G401 (cell line): ENCODE measurements around the gene IGF2R. TPM values are rescaled to one million over a fixed set of nuclear protein-coding genes. Genes with fewer than 3 reads are reported as not detected.
"Not testable (repeated sequence)": the region's sequence is repeated elsewhere in the genome, so short reads cannot be mapped to it uniquely, and the experiment has no call there.

Experiments
- DNase-seq: peaks from one replicate; pipeline ENCODE4 v3.0.0-alpha.2; 2015; ENCODE audit warnings: low spot score
- in situ Hi-C: cut with HindIII; loops from 2 replicates; pipeline ENCODE4 v1.10.0; 2016; ENCODE audit warnings: low sequenced_read_pairs, mixed read lengths
- total RNA-seq: library from RNA; depleted of rRNA; stranded (reverse); fragments of >200 nt; shearing (Covaris generic); gene quantifications from 2 replicates; pipeline ENCODE4 v1.2.3, GENCODE V29; 2014; rRNA removed

Gene IGF2R, protein sequence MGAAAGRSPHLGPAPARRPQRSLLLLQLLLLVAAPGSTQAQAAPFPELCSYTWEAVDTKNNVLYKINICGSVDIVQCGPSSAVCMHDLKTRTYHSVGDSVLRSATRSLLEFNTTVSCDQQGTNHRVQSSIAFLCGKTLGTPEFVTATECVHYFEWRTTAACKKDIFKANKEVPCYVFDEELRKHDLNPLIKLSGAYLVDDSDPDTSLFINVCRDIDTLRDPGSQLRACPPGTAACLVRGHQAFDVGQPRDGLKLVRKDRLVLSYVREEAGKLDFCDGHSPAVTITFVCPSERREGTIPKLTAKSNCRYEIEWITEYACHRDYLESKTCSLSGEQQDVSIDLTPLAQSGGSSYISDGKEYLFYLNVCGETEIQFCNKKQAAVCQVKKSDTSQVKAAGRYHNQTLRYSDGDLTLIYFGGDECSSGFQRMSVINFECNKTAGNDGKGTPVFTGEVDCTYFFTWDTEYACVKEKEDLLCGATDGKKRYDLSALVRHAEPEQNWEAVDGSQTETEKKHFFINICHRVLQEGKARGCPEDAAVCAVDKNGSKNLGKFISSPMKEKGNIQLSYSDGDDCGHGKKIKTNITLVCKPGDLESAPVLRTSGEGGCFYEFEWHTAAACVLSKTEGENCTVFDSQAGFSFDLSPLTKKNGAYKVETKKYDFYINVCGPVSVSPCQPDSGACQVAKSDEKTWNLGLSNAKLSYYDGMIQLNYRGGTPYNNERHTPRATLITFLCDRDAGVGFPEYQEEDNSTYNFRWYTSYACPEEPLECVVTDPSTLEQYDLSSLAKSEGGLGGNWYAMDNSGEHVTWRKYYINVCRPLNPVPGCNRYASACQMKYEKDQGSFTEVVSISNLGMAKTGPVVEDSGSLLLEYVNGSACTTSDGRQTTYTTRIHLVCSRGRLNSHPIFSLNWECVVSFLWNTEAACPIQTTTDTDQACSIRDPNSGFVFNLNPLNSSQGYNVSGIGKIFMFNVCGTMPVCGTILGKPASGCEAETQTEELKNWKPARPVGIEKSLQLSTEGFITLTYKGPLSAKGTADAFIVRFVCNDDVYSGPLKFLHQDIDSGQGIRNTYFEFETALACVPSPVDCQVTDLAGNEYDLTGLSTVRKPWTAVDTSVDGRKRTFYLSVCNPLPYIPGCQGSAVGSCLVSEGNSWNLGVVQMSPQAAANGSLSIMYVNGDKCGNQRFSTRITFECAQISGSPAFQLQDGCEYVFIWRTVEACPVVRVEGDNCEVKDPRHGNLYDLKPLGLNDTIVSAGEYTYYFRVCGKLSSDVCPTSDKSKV (N-terminal part only)
- 35.9 and 49.2 TPM in 2 replicates for total RNA-seq

DNA sequence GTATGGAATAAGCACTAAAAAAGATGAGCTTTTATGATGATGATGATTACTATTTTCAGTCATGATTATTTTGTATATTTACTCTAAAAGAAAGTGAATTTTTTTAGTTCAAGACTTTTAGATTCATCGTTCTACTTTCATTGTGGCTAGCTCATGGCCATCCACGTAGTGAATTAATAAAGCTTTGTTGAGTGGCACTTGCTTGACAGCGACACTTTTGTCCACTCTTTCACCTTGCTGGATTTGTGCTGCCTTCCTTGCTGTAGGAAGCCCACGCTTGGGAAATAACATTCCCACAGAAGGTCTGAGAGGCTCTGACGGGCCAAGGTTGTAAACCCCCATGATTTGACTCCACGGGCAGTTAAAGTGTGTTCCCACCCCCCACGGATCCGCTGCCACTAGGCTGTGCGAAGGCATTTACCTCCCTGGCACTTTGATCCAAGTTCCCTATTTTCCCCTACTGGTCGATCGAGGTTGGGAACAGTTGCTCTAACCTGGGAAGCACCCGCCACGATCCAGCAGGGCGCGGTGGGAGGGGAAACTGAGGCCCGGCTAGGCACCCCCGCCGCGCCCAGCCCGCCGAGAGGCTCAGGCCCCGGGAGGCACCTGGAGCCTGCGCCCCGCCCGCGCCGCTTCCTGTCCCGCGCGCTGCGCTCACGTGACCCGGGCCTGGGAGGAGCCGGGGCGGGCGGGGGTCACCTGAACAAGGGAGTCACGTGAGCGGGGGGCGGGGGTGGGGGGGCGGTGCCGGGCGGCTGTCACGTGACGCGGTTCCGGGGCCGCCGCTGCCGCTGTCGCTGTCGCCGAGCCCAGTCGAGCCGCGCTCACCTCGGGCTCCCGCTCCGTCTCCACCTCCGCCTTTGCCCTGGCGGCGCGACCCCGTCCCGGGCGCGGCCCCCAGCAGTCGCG, at the start of gene IGF2R:
TSS of gene IGF2R (plus strand) at position 788 of the 909 bp plus-strand sequence. CDS start 165 bp downstream, outside the sequence.
- DNase-seq, result peak; percentile 89
- in situ Hi-C loops, result no loop called here

DNA sequence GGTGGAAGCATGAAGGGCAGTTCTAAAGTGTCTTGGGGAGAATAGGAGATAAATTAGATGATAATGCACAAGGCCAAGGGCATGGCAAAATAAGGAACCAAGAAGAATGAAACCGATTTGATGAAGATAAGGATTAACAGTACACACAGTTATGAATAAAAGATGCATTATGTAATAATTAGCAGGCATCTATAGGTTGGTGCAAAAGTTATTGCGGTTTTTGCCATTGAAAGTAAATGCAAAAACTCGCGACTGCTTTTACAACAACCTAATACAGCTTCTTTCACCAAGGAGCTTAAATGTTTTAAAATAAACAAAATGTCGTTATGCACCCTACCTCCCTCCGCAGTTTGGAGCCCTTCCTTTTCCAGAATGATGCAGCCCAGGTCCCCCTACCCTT, 49.1 kb upstream of the IGF2R start:
- DNase-seq, result no peak
- in situ Hi-C loops, result no loop called here

DNA sequence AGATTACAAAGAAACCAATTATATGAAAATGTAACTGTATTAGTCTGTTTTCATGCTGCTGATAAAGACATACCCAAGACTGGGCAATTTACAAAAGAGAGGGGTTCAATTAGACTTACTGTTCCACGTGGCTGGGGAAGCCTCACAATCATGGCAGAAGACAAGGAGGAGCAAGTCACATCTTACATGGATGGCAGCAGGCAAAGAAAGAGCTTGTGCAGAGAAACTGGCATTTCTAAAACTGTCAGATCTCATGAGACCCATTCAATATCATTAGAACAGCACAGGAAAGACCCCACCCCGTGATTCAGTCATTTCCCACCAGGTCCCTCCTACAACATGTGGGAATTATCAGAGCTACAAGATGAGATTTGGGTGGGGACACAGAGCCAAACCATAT, 44.7 kb upstream of the IGF2R start:
- in situ Hi-C loops, DNase-seq: not testable (repeated sequence)

DNA sequence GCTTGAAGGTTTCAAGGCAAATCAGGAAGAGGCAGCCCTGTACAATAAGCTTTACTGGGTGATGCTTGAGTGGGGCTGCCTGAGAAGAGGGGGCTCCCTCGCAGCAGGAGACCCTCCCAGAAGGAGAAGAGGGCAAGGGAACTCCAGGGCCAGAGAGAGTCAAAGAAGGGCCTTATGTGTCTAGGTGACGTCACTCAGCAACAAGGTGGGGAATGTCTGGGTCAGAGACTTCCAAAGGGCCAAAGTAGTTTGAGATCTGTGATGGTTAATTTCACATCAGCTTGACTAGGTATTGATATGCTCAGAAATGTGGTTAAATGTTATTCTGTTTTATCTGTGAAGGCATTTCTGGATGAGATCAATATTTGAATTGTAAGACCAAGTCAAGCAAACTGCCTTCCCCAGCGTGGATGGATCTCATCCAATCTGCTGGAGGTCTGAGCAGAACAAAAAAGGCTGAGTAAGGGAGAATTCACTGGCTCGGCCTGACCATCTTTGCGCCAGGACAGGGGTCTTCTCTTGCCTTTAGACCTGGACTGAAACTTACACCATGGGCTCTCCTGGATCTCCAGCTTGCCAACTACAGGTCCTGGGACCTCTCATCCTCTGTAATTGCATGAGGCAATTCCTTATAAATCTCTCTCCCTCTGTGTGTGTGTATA, 42.2 kb upstream of the IGF2R start:
- DNase-seq, result no peak
- in situ Hi-C loops, result no loop called here

DNA sequence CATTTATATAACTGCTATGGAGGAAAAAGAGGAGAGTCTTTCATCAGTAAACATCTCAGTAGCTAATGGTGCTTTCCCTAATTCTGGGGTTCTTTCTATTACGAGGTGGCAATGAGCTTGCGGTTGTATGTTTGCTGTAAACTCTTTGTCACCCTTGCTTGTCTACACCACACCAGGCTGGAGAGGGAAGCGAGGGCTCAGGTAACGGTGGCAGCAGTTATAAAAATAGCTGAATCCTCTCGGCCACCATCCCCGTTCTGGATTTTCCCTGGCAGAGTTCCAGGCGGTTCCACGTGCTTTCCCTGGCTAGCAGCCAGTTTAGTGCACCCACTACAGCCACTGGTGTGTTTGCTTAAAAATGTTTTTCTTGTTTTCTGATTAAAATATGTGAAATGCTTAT, 39.1 kb upstream of the IGF2R start:
- DNase-seq, result no peak
- in situ Hi-C loops, result no loop called here

DNA sequence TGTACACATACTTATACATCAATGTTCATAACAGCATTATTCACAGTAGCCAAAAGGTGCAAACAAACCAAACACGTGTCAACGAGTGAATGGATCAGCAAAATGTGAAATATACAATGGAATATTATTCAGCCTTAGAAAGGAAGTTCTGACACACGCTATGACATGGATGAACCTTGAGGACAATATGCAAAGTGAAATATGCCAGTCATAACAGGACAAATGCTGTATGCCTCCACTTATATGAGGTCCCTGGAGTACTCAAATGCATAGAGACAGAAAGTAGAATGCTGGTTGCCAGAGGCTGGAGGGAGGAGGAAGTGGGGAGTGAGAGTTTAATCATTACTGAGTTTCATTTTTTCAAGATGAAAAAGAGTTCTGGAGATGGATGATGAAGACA, 37.8 kb upstream of the IGF2R start:
- no peak for DNase-seq
- in situ Hi-C loops, result no loop called here

DNA sequence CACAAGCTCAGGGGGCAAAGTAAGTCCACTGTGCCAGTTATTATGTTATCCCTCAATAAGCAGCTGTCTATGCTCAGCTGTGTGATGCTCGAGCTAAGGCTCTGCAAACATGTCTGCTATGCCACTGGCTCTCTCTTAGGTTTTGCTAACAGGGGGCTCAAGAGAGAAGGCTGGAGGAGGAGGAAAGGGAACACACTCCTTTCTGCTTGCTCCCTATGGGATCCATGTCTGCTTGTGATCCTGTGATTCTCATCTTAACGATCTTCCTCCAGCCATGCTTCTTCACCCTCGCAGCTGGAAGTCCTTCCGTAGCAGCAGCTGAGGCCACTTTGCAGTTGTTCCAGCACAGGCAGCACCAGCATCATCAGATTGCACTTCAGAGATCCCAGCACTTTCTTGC, 37.0 kb upstream of the IGF2R start:
- DNase-seq, result no peak
- in situ Hi-C loops, result no loop called here

DNA sequence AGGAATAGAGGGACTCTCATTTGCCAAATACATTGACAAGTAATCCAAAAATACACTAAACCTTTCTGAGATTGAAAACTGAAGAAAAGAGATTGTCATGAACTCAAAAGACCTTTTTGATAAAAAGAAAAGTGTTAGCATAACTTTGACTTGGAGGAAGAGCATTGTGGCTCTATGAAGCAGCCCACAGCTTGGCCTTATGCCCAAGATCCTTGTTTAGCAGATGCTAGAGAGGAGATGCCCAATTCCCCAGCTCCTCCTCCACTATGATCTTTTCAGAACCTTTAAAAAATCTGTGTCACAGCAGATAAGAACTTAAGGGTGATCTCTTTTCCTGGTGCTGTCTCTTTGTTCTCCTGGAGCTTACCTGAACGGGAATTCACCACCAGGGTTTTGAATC, 35.8 kb upstream of the IGF2R start:
- in situ Hi-C loops, result no loop called here
- no peak for DNase-seq

DNA sequence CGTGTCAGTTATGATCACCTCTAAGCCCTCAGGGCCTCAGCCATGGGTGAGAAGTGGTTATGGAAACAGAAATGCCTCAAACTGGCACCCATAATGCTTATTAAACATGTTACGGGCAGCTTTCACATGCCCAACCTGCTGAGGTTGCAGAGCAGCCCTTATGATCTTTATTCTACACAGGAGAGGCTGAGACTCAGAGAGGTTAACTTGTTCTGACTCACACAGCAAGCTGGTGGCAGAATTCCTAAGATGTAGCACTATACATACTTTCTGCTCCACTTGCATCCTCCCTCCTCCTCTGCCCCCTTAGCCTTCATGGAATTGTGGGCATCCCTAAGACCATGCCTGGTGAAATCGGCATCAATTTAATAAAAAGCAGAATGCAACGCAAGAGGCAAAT, 34.7 kb upstream of the IGF2R start:
- in situ Hi-C loops, result no loop called here
- DNase-seq, result no peak

DNA sequence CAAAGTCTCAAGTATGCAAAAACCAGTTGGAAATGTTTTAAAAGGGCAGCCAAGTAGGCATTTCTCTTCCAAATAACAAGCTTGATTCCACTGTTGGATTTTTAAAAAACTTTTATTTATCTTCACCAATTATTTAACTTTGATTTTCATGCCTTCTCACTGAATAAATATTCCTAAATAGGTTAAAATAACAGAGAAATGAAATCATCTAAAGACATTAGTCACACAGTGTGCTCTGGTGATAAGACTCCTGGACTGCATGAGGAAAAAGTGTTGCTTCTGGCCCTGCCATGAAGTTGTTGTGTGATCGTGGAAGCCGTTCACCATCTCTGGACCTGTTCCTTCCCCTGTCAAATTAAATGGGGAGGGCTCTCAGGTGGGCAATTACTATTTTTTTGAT, 33.8 kb upstream of the IGF2R start:
- DNase-seq, result no peak
- in situ Hi-C loops, result no loop called here

DNA sequence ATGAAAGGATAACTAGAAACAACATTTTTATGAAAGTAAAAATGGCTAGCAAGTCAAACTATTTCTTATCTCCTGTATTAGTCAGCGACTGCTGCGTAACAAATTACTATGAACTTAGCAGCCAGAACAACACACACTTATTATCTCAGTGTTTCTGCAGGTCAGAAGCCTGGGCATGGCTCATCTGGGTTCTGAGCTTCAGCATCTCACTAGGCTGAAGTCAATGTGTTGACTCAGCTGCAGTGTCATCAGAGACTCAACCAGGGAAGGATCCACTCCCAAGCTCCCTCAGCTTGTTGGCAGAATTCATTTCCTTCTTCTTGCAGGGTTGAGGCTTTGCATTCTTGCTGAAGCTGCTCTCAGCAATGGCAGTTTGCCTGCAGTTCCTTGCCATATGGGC, 33.2 kb upstream of the IGF2R start:
- in situ Hi-C loops, result no loop called here
- no peak for DNase-seq

DNA sequence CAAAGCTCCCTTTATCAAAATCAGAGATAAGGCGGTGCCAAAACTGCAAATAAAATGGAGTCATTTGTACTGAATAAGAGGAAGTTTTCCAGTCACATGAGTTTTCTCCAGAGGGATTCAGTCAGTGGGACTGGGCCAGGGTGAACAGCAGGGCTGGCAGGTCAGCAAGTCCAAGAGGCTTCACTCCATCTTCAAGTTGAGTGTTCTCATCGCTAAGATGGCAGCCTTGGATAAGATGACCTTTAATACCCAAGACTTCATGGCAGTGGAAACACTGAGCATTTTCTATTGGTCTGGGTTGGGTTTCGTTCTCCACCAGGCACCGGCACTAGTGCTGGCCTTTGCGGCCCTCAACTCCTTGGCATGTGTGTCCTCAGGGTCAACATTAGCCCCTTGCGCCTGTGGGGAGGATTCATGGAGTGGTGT, 29.3 kb upstream of the IGF2R start:
- no peak for DNase-seq
- in situ Hi-C loops, result no loop called here

DNA sequence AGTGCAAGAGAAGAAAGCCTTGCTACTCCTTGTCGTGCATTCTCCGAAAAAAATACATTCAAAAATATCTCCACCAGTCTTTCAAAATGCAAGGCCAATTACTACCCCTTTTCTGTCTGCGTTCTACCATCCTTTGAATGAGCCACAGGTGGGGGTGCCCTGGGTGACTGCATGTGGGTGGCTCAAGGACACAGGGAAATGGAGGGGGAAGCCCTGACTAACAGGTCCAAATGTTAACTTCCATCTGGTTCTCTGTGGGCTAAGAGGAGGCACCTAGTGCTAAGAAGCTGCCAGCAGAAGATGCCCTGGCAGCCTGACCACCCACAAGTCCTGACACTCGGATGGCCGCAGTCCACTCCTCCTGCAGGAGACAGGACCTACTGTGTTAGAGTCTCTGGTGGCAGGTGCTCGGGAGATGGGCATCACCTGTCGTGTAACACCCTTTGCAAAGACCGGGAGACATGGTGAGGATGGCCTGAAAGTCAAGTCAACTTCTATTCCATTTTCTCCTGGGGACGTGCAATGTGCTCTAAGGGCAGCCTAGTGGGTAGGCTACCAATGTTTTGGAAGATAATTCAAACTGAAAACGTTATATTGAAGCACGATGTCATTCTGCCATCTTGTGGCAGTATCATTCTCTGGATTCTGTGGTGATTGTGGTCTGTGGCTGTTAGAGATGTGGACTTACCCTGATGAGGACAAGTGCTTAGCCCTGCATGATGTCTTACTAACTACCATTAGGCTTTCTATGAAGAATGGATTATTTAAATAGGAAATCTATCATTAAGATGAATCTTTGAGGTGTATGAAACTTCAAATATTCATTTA, 27.4 kb upstream of the IGF2R start:
- peak; percentile 29 for DNase-seq
- in situ Hi-C loops, result no loop called here

DNA sequence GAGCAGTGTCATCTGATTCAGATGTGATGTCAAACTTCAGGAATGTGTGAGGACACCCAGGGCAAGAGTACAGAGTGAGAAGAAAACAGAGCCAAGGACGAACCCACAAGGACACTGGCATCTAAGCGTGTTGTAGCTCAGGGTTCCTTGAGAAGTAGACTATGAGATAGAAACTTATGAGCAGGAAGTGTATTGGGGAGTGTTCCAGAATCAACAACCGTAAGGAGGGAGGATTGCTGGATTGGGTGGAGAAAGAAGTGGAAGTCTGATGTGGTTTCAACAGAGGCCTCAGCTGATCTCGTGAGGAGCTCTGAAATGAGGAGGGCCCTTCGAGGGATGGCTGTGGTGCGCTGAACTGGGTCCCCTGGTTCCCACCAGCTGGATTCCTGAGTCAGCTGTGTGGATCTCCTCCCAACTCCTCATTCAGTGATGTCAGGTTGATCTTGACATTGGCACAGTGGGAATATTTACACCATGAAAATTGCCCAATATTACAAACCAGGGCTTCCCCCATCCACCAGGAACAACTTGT, 25.7 kb upstream of the IGF2R start:
- no peak for DNase-seq
- in situ Hi-C loops, result no loop called here

DNA sequence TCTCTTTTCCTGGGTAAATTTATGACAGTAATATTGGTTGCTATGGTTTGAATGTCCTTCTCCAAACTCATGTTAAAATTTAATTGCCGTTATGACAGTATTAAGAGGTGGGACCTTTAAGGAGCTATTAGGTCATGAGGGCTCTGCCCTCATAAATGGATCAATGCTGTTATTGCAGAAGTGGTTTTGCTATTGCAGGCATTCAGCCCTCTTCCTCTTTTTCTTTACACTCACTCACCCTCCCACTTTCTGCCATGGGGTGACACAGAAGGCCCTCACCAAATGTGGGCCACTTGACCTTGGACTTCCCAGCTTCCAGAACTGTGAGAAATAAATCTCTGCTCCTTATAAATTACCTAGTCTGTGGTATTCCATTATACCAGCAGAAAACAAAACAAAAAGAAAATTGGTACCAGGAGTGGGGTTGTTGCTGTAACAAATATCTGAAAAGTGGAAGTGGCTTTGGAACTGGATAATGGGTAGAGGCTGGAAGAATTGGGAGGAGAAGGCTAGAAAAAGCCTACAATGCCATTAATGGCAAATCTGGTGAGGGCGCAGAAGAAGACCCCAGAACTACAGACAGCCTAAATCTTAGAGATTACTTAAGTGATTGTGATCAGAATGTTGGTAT, 24.8 kb upstream of the IGF2R start:
- in situ Hi-C loops, result no loop called here
- no peak for DNase-seq

DNA sequence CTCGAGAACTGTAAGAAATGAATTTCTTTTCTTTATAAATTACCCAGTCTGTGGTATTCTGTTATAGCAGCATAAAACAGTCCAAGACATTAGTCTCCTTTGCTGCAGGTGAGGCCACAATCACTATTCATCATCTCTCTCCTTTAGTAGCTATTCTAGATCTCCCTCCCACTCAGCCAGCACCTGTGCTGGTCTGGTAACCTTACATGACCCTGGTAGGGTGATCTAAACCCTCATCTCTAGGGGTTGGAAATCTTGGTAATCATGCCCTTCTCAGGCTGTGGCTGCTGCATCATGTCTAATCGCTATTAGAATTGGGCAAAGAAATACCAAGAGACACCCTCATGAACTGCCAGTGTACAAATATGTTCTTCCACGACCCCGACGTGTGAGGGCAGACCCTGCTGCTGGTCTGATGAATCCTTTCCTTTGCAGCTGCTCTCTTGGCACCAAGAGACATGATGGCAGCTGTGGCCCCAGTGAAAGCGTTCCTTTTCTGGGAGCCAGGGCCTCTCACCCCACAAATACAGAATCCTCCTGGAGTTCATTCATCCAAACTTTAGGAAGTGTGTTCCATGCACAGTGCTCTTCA, 23.0 kb upstream of the IGF2R start:
- in situ Hi-C loops, result no loop called here
- DNase-seq, result no peak
